NCI-H2227 (cell line): Measurements from ENCODE around the gene PLGRKT.
"Not testable (repeated sequence)": the region's sequence is repeated elsewhere in the genome, so short reads cannot be mapped to it uniquely, and the experiment has no call there.

Source experiments
- DNase-seq: peaks from one replicate; lab custom pipeline; 2025; ENCODE audit not compliant: unreplicated experiment; lab: John Stamatoyannopoulos, UW

The PLGRKT gene

GRCh38 chr9:5437254-5438216 is at the start of gene PLGRKT:
TSS of gene PLGRKT (minus strand) at chr9:5437925. CDS start at chr9:5431977, 5,948 bp downstream.
- peak; percentile 94 for DNase-seq

GRCh38 chr9:5486988-5487387 is 49.3 kb upstream of the PLGRKT start:
- DNase-seq, result no peak

- DNase-seq, result no peak
Observed at GRCh38 chr9:5485378-5486085, 47.8 kb upstream of the PLGRKT start.

- no peak for DNase-seq
Observed at GRCh38 chr9:5483306-5483705, 45.6 kb upstream of the PLGRKT start.

GRCh38 chr9:5482194-5482593 is 44.5 kb upstream of the PLGRKT start:
- DNase-seq, result no peak

- DNase-seq, result no peak
Observed at GRCh38 chr9:5481322-5482040, 43.8 kb upstream of the PLGRKT start.

- no peak for DNase-seq
Observed at GRCh38 chr9:5480919-5481318, 43.2 kb upstream of the PLGRKT start.

GRCh38 chr9:5479994-5480694 is 42.4 kb upstream of the PLGRKT start:
- no peak for DNase-seq

GRCh38 chr9:5478206-5478605 is 40.5 kb upstream of the PLGRKT start:
- no peak for DNase-seq

GRCh38 chr9:5475611-5476010 is 37.9 kb upstream of the PLGRKT start:
- not testable (repeated sequence) for DNase-seq

- DNase-seq, result no peak
Observed at GRCh38 chr9:5470816-5471215, 33.1 kb upstream of the PLGRKT start.

GRCh38 chr9:5470122-5470521 is 32.4 kb upstream of the PLGRKT start:
- DNase-seq, result no peak

GRCh38 chr9:5468850-5469249 is 31.1 kb upstream of the PLGRKT start:
- no peak for DNase-seq

GRCh38 chr9:5466766-5467165 is 29.0 kb upstream of the PLGRKT start:
- DNase-seq, result no peak

- DNase-seq, result no peak
Observed at GRCh38 chr9:5466005-5466404, 28.3 kb upstream of the PLGRKT start.

GRCh38 chr9:5464831-5465330 is 27.2 kb upstream of the PLGRKT start:
- DNase-seq, result not testable (repeated sequence)

GRCh38 chr9:5460157-5460556 is 22.4 kb upstream of the PLGRKT start:
- DNase-seq, result no peak

- no peak for DNase-seq
Observed at GRCh38 chr9:5459289-5459829, 21.6 kb upstream of the PLGRKT start.

GRCh38 chr9:5455181-5455580 is 17.5 kb upstream of the PLGRKT start:
- DNase-seq, result no peak

GRCh38 chr9:5453673-5454072 is 15.9 kb upstream of the PLGRKT start:
- no peak for DNase-seq
